CD8-positive, alpha-beta memory T cell (primary cell): ENCODE results near the gene UBE2L6. TPM values are rescaled to one million over a fixed set of nuclear protein-coding genes. Genes with fewer than 3 reads are reported as not detected.

Experiments
- CTCF ChIA-PET: fragments of 350-600 bp; sonication (Branson Sonifier 250); formaldehyde crosslinking; loops from one replicate; lab custom pipeline; 2021; ENCODE audit warnings: antibody characterized with exemption; lab: Charles Lee
- POLR2A ChIA-PET: fragments of 350-600 bp; sonication (Branson Sonifier 250); formaldehyde crosslinking; loops from one replicate; lab custom pipeline; 2021; ENCODE audit warnings: antibody characterized with exemption; lab: Charles Lee
- DNase-seq, 5 donors: peaks; one replicate each; pipeline versions ENCODE4 v3.0.0 to v3.0.0-alpha.2; 2020 to 2022; ENCODE audit warnings: mixed read lengths in 1 of 5
- H3K27ac ChIP-seq: one replicate; pipeline ENCODE4 v1.7.0; 2013; ENCODE audit warnings: low read depth, mild to moderate bottlenecking, low read length, moderate library complexity
- H3K27me3 ChIP-seq: 2 replicates; pipeline ENCODE4 v1.7.0; 2013; ENCODE audit warnings: low read length, mild to moderate bottlenecking; ENCODE audit not compliant: insufficient read depth, poor library complexity, severe bottlenecking
- H3K36me3 ChIP-seq: 2 replicates; pipeline ENCODE4 v1.7.0; 2013; ENCODE audit warnings: mild to moderate bottlenecking, low read length, moderate library complexity; ENCODE audit not compliant: insufficient read depth
- H3K4me1 ChIP-seq: 2 replicates; pipeline ENCODE4 v1.7.0; 2013; ENCODE audit warnings: mild to moderate bottlenecking, low read length, moderate library complexity; ENCODE audit not compliant: insufficient read depth
- H3K4me3 ChIP-seq: 2 replicates; pipeline ENCODE4 v1.7.0; 2013; ENCODE audit warnings: mild to moderate bottlenecking, low read length
- H3K9me3 ChIP-seq: 2 replicates; pipeline ENCODE4 v1.7.0; 2013; ENCODE audit warnings: mild to moderate bottlenecking, low read length
- H3K27ac Mint-ChIP-seq, 8 donors: one replicate each; pipeline ENCODE4 v1.8.0; 2020 to 2021; ENCODE audit warnings: mixed read lengths in 8 of 8, mild to moderate bottlenecking in 6 of 8, inconsistent platforms in 3 of 8, moderate library complexity in 3 of 8
- H3K27me3 Mint-ChIP-seq, 2 donors: one replicate each; pipeline ENCODE4 v1.8.0; 2020 to 2021; ENCODE audit warnings: mixed read lengths in 2 of 2, mild to moderate bottlenecking in 1 of 2, moderate library complexity in 1 of 2
- H3K36me3 Mint-ChIP-seq, 3 donors: one replicate each; pipeline ENCODE4 v1.8.0; 2020 to 2021; ENCODE audit warnings: mixed read lengths in 3 of 3, inconsistent platforms in 1 of 3, mild to moderate bottlenecking in 1 of 3
- H3K4me1 Mint-ChIP-seq, 3 donors: one replicate each; pipeline ENCODE4 v1.8.0; 2020 to 2021; ENCODE audit warnings: mixed read lengths in 3 of 3, inconsistent platforms in 1 of 3, mild to moderate bottlenecking in 1 of 3
- H3K4me3 Mint-ChIP-seq, 7 donors: one replicate each; pipeline ENCODE4 v1.8.0; 2020 to 2021; ENCODE audit warnings: mixed read lengths in 7 of 7, mild to moderate bottlenecking in 6 of 7, moderate library complexity in 4 of 7, inconsistent platforms in 2 of 7
- H3K9me3 Mint-ChIP-seq, 5 donors: one replicate each; pipeline ENCODE4 v1.8.0; 2020 to 2022; ENCODE audit warnings: mixed read lengths in 5 of 5, mild to moderate bottlenecking in 3 of 5, moderate library complexity in 2 of 5, inconsistent platforms in 1 of 5
- polyA plus RNA-seq: library from polyadenylated mRNA; unstranded; fragments of 300-500 nt; fragmentation: Illumina TruSeq; gene quantifications from one replicate; pipeline ENCODE4 v1.2.3, GENCODE V29; 2021
- total RNA-seq, 2 experiments: library from RNA; stranded (reverse); gene quantifications; one replicate each; pipeline ENCODE4 v1.2.3, GENCODE V29; 2021

The UBE2L6 gene
- total and polyA plus RNA-seq, 3 experiments from 2014 or later = 74.9 to 286 (median 79.2) TPM

DNA sequence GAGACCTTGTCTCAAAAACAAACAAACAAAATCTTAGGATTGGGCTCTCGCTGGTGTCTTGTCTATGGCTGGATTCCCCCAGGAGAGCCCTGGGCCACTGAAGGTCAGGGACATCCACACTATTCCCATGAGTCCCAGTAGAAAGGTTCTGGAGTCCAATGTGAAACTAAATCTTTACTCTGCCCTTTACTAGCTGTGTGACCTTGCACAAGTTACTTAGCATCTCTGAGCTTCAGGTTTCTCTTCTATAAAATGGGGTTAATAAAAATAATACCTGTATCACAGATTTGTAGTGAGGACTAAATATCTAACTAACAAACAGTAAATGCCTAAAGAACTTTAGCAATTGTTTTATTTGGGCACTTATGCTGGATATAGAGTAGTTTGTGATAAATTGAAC is 61.0 kb downstream of the UBE2L6 start:
- Mint-ChIP-seq H3K36me3 (peaks cover 0 to 37% (median 3%) of the 10 kb centered on the region in 3 donors), H3K27ac (no peak overlapping the region), H3K4me3 (no peak overlapping the region), H3K27me3 (no peaks in the 10 kb centered on the region), H3K9me3 (no peaks in the 10 kb centered on the region), H3K4me1 (peaks cover 6 to 14% (median 10%) of the 10 kb centered on the region in 3 donors)
- Histone ChIP-seq H3K36me3 (no peaks in the 10 kb centered on the region), H3K4me3 (no peak overlapping the region), H3K27me3 (no peaks in the 10 kb centered on the region), H3K27ac (no peak overlapping the region), H3K4me1 (no peaks in the 10 kb centered on the region), H3K9me3 (no peaks in the 10 kb centered on the region)
- ChIA-PET POLR2A (no interaction called here), CTCF (interaction anchor here (1.0 to 3.3 kb wide), 3 partner anchors 12 to 21 kb away, joined by 3 to 18 read pairs (median 7); no protein-coding TSS in a partner anchor)
- no peak for DNase-seq

DNA sequence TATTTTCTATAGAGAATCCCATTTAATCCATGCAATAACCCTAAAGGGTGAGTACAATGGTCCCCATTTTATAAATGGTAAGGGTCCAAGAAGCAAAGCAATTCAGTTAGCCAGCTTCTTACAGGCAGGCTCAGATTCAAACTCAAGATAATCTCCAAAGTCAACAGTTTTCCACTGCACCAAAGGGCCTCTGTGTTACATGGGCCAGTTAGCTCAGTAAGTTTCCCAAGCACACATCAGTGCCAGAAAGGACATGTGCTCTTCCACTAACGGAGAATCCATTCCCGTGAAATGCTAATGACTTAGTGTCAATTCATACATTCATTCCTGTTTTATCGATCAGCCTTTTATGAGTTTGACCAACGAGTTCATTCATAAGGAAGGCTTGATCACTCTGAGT is 63.0 kb downstream of the UBE2L6 start:
- no peaks in the 10 kb centered on the region for H3K36me3 ChIP-seq
- Mint-ChIP-seq H3K4me3 (no peak overlapping the region), H3K9me3 (no peaks in the 10 kb centered on the region), H3K4me1 (peaks cover under 1 to 7% (median 3%) of the 10 kb centered on the region in 3 donors), H3K27me3 (no peaks in the 10 kb centered on the region), H3K36me3 (peaks cover 7 to 51% (median 8%) of the 10 kb centered on the region in 3 donors), H3K27ac (peak overlapping the region in 1 of 8 donors; percentile 43)
- H3K27me3 ChIP-seq = no peaks in the 10 kb centered on the region
- POLR2A ChIA-PET = no interaction called here
- H3K27ac ChIP-seq = no peak overlapping the region
- H3K4me3 ChIP-seq = no peak overlapping the region
- DNase-seq = no peak
- CTCF ChIA-PET = interaction anchor here (0.8 to 1.9 kb wide), 5 partner anchors 11 to 27 kb away, joined by 3 to 10 read pairs (median 3); no protein-coding TSS in a partner anchor
- H3K4me1 ChIP-seq = no peaks in the 10 kb centered on the region
- no peaks in the 10 kb centered on the region for H3K9me3 ChIP-seq

DNA sequence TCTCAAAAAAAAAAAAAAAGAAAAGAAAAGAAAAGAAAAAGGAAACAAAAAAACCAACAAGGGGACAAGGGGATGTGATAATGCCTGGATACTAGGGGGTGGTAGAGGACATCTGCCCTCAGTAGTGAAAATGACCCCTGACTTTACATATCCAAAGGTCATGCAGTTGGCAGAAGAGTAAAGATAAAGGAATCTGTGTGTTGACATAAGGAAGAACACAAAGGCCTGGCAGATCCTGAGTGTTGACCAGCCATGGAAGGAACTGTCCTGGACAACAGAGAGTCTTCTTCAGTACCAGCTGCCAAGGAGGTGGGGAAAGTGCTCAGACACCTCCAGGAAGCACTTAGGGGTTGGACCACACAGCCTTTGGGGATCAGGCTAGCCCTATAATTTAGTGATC is 64.6 kb downstream of the UBE2L6 start:
- no peak overlapping the region for H3K4me3 ChIP-seq
- H3K4me3 Mint-ChIP-seq = no peak overlapping the region
- no peaks in the 10 kb centered on the region for H3K36me3 ChIP-seq
- no peaks in the 10 kb centered on the region for H3K4me1 ChIP-seq
- H3K27me3 Mint-ChIP-seq = no peaks in the 10 kb centered on the region
- H3K9me3 Mint-ChIP-seq = no peaks in the 10 kb centered on the region
- DNase-seq = no peak
- H3K4me1 Mint-ChIP-seq = peaks cover 0 to 1% (median 0%) of the 10 kb centered on the region in 3 donors
- ChIA-PET CTCF (interaction anchor here (1.0 to 17.0 kb wide), 4 partner anchors 10 to 24 kb away, joined by 3 to 498 read pairs (median 11); partner anchors contain the start of genes SLC43A1 and TIMM10), POLR2A (no interaction called here)
- no peaks in the 10 kb centered on the region for H3K9me3 ChIP-seq
- no peak overlapping the region for H3K27ac Mint-ChIP-seq
- H3K27me3 ChIP-seq = no peaks in the 10 kb centered on the region
- H3K27ac ChIP-seq = no peak overlapping the region
- peaks cover 7 to 57% (median 8%) of the 10 kb centered on the region in 3 donors for H3K36me3 Mint-ChIP-seq

GRCh38 chr11:57502376-57502775 is 65.1 kb downstream of the UBE2L6 start:
- no peak for DNase-seq
- ChIA-PET CTCF (interaction anchor here (0.6 to 17.0 kb wide), 6 partner anchors 9 to 258 kb away, joined by 3 to 498 read pairs (median 4); partner anchors contain the start of genes SLC43A1 and TIMM10), POLR2A (no interaction called here)
- Mint-ChIP-seq H3K4me1 (peaks cover 0 to 1% (median 0%) of the 10 kb centered on the region in 3 donors), H3K36me3 (peaks cover 7 to 59% (median 7%) of the 10 kb centered on the region in 3 donors), H3K27me3 (no peaks in the 10 kb centered on the region), H3K9me3 (no peaks in the 10 kb centered on the region), H3K4me3 (no peak overlapping the region), H3K27ac (peak overlapping the region in 1 of 8 donors; percentile 14)
- no peak overlapping the region for H3K27ac ChIP-seq
- H3K9me3 ChIP-seq = no peaks in the 10 kb centered on the region
- no peaks in the 10 kb centered on the region for H3K36me3 ChIP-seq
- H3K4me3 ChIP-seq = no peak overlapping the region
- H3K4me1 ChIP-seq = no peaks in the 10 kb centered on the region
- H3K27me3 ChIP-seq = no peaks in the 10 kb centered on the region

DNA sequence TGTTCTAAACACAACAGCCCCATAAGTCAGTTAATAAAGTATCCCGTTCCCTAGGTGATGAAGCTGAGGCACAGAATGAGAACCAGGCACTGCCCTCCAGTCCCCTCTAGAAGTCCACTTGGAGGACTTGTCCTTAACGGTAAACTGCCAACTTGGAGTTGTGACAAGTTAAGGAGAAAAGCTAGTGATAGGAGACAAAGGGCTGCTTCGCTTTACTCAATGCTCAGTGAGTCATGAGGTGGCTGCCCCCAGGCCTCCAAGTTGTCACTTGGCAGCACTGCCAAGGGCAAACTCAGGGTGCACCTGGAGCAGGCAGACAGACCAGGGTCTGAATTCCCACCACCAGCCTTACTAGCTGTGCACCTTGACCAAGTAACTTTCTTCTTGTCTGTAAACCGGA is 65.5 kb downstream of the UBE2L6 start:
- H3K4me3 ChIP-seq = no peak overlapping the region
- H3K27me3 ChIP-seq = no peaks in the 10 kb centered on the region
- peaks cover 0 to 1% (median 0%) of the 10 kb centered on the region in 3 donors for H3K4me1 Mint-ChIP-seq
- CTCF ChIA-PET = interaction anchor here (0.6 to 17.0 kb wide), 7 partner anchors 9 to 259 kb away, joined by 3 to 498 read pairs (median 5); partner anchors contain the start of genes SLC43A1 and TIMM10
- no peak overlapping the region for H3K4me3 Mint-ChIP-seq
- H3K27me3 Mint-ChIP-seq = no peaks in the 10 kb centered on the region
- POLR2A ChIA-PET = no interaction called here
- H3K4me1 ChIP-seq = no peaks in the 10 kb centered on the region
- H3K27ac Mint-ChIP-seq = no peak overlapping the region
- no peak overlapping the region for H3K27ac ChIP-seq
- peaks cover 7 to 63% (median 7%) of the 10 kb centered on the region in 3 donors for H3K36me3 Mint-ChIP-seq
- H3K9me3 ChIP-seq = no peaks in the 10 kb centered on the region
- no peaks in the 10 kb centered on the region for H3K9me3 Mint-ChIP-seq
- H3K36me3 ChIP-seq = no peaks in the 10 kb centered on the region
- no peak for DNase-seq

Other genes starting within 250 kb of the UBE2L6 start
- 1 to 10 TPM; 8.7 to 9.6 TPM for gene TNKS1BP1, start 242.7 kb downstream of the UBE2L6 start, total RNA-seq
- gene TNKS1BP1, start 242.7 kb downstream of the UBE2L6 start, polyA plus RNA-seq = 3.0 TPM
- gene SSRP1, start 231.8 kb downstream of the UBE2L6 start, total RNA-seq = 100 to 1,000 TPM; 308 to 314 TPM
- gene SSRP1, start 231.8 kb downstream of the UBE2L6 start, polyA plus RNA-seq = 44.5 TPM
- not detected for gene P2RX3, start 229.3 kb downstream of the UBE2L6 start, total RNA-seq
- gene P2RX3, start 229.3 kb downstream of the UBE2L6 start, polyA plus RNA-seq = not detected
- gene PRG3, start 186.5 kb downstream of the UBE2L6 start, total RNA-seq = not detected
- gene PRG3, start 186.5 kb downstream of the UBE2L6 start, polyA plus RNA-seq = not detected
- gene PRG2, start 177.0 kb downstream of the UBE2L6 start, total RNA-seq = under 1 TPM in 1 of 2 experiments, not detected in 1; 0.44 TPM
- gene PRG2, start 177.0 kb downstream of the UBE2L6 start, polyA plus RNA-seq = not detected
- 100 to 1,000 TPM; 434 to 447 TPM for gene SLC43A3, start 140.6 kb downstream of the UBE2L6 start, total RNA-seq
- 32.6 TPM for gene SLC43A3, start 140.6 kb downstream of the UBE2L6 start, polyA plus RNA-seq
- under 1 TPM; 0.24 to 0.27 TPM for gene RTN4RL2, start 107.1 kb downstream of the UBE2L6 start, total RNA-seq
- gene RTN4RL2, start 107.1 kb downstream of the UBE2L6 start, polyA plus RNA-seq = 0.28 TPM
- gene SLC43A1, start 52.0 kb downstream of the UBE2L6 start, total RNA-seq = 10 to 100 TPM; 24.2 to 25.3 TPM
- 23.5 TPM for gene SLC43A1, start 52.0 kb downstream of the UBE2L6 start, polyA plus RNA-seq
- gene TIMM10, start 36.9 kb downstream of the UBE2L6 start, total RNA-seq = 100 to 1,000 TPM; 151 to 154 TPM
- gene TIMM10, start 36.9 kb downstream of the UBE2L6 start, polyA plus RNA-seq = 72.2 TPM
- not detected for gene SMTNL1, start 30.1 kb downstream of the UBE2L6 start, total RNA-seq
- 0.16 TPM for gene SMTNL1, start 30.1 kb downstream of the UBE2L6 start, polyA plus RNA-seq
- not detected for gene SERPING1, start 30.0 kb upstream of the UBE2L6 start, total RNA-seq
- gene SERPING1, start 30.0 kb upstream of the UBE2L6 start, polyA plus RNA-seq = not detected
- 1 to 10 TPM; 1.0 to 1.7 TPM for gene YPEL4, start 82.2 kb upstream of the UBE2L6 start, total RNA-seq
- gene YPEL4, start 82.2 kb upstream of the UBE2L6 start, polyA plus RNA-seq = 0.37 TPM
- gene CLP1, start 90.1 kb upstream of the UBE2L6 start, total RNA-seq = 10 to 100 TPM; 22.4 to 23.4 TPM
- 8.2 TPM for gene CLP1, start 90.1 kb upstream of the UBE2L6 start, polyA plus RNA-seq
- 10 to 100 TPM; 83.9 to 89.0 TPM for gene ZDHHC5, start 100.4 kb upstream of the UBE2L6 start, total RNA-seq
- 45.1 TPM for gene ZDHHC5, start 100.4 kb upstream of the UBE2L6 start, polyA plus RNA-seq
- 10 to 100 TPM; 16.8 to 18.4 TPM for gene MED19, start 144.5 kb upstream of the UBE2L6 start, total RNA-seq
- 19.7 TPM for gene MED19, start 144.5 kb upstream of the UBE2L6 start, polyA plus RNA-seq
- 100 to 1,000 TPM; 129 to 131 TPM for gene TMX2, start 144.9 kb upstream of the UBE2L6 start, total RNA-seq
- 89.9 TPM for gene TMX2, start 144.9 kb upstream of the UBE2L6 start, polyA plus RNA-seq
- gene SELENOH, start 173.8 kb upstream of the UBE2L6 start, total RNA-seq = 100 to 1,000 TPM; 272 to 276 TPM
- gene SELENOH, start 173.8 kb upstream of the UBE2L6 start, polyA plus RNA-seq = 201 TPM
- gene BTBD18, start 184.1 kb upstream of the UBE2L6 start, total RNA-seq = not detected
- gene BTBD18, start 184.1 kb upstream of the UBE2L6 start, polyA plus RNA-seq = 0.89 TPM
- gene CTNND1, start 194.1 kb upstream of the UBE2L6 start, total RNA-seq = 1 to 10 TPM; 3.1 to 4.4 TPM
- 0.95 TPM for gene CTNND1, start 194.1 kb upstream of the UBE2L6 start, polyA plus RNA-seq